IPS-15b (cell line): ENCODE measurements around the gene UBA5.
"Not testable (repeated sequence)": the region's sequence is repeated elsewhere in the genome, so short reads cannot be mapped to it uniquely, and the experiment has no call there.

Experiments
- H3K27me3 ChIP-seq: one replicate; pipeline ENCODE4 v1.6.1; 2013; ENCODE audit warnings: low read length; ENCODE audit not compliant: control insufficient read depth, insufficient read depth
- H3K36me3 ChIP-seq: one replicate; pipeline ENCODE4 v1.6.1; 2013; ENCODE audit warnings: low read length; ENCODE audit not compliant: control insufficient read depth, insufficient read depth
- H3K4me1 ChIP-seq: one replicate; pipeline ENCODE4 v1.6.1; 2013; ENCODE audit warnings: mild to moderate bottlenecking, low read length; ENCODE audit not compliant: control insufficient read depth, insufficient read depth
- H3K4me3 ChIP-seq: one replicate; pipeline ENCODE4 v1.5.1; 2013; ENCODE audit warnings: low read depth, low read length
- H3K9ac ChIP-seq: one replicate; pipeline ENCODE4 v1.6.1; 2013; ENCODE audit warnings: low read depth, mild to moderate bottlenecking, low read length
- H3K9me3 ChIP-seq: one replicate; pipeline ENCODE4 v1.6.1; 2013; ENCODE audit warnings: mild to moderate bottlenecking, low read length; ENCODE audit not compliant: control insufficient read depth, insufficient read depth

UBA5 gene

GRCh38 chr3:132660052-132660810 lies at the start of gene UBA5:
TSS of gene UBA5 (plus strand) at chr3:132660329. CDS start at chr3:132660538, 209 bp downstream.
- no peaks in the 10 kb centered on the region for H3K9me3 ChIP-seq
- peak within 1 kb of the TSS; percentile 84 for H3K9ac ChIP-seq
- peak within 1 kb of the TSS; percentile 97 for H3K4me3 ChIP-seq
- peaks cover 6% of the 10 kb centered on the region for H3K4me1 ChIP-seq
- H3K36me3 ChIP-seq: no peaks in the 10 kb centered on the region
- H3K27me3 ChIP-seq: no peaks in the 10 kb centered on the region

GRCh38 chr3:132615301-132615700 lies 44.8 kb upstream of the UBA5 start:
- not testable (repeated sequence) for H3K9ac ChIP-seq, H3K36me3 ChIP-seq, H3K4me3 ChIP-seq, H3K9me3 ChIP-seq, H3K27me3 ChIP-seq, H3K4me1 ChIP-seq

GRCh38 chr3:132615881-132616280 lies 44.2 kb upstream of the UBA5 start:
- Histone ChIP-seq H3K9me3 (no peaks in the 10 kb centered on the region), H3K4me1 (no peaks in the 10 kb centered on the region), H3K9ac (no peak overlapping the region), H3K4me3 (no peak overlapping the region), H3K36me3 (no peaks in the 10 kb centered on the region), H3K27me3 (no peaks in the 10 kb centered on the region)

- H3K9me3 ChIP-seq: no peaks in the 10 kb centered on the region
- no peak overlapping the region for H3K4me3 ChIP-seq
- H3K4me1 ChIP-seq: no peaks in the 10 kb centered on the region
- no peaks in the 10 kb centered on the region for H3K27me3 ChIP-seq
- no peak overlapping the region for H3K9ac ChIP-seq
- H3K36me3 ChIP-seq: no peaks in the 10 kb centered on the region
Measured at GRCh38 chr3:132616780-132617179, 43.3 kb upstream of the UBA5 start.

GRCh38 chr3:132622148-132622547 lies 38.0 kb upstream of the UBA5 start:
- peaks cover 3% of the 10 kb centered on the region for H3K4me1 ChIP-seq
- H3K36me3 ChIP-seq: peaks cover 2% of the 10 kb centered on the region

GRCh38 chr3:132622761-132623160 lies 37.4 kb upstream of the UBA5 start:
- Histone ChIP-seq H3K4me1 (peaks cover 4% of the 10 kb centered on the region), H3K27me3 (no peaks in the 10 kb centered on the region), H3K9ac (no peak overlapping the region), H3K9me3 (no peaks in the 10 kb centered on the region), H3K4me3 (no peak overlapping the region), H3K36me3 (peaks cover 5% of the 10 kb centered on the region)

More at GRCh38 chr3:132622148-132622547, 38.0 kb upstream of the UBA5 start:
- Histone ChIP-seq H3K27me3 (no peaks in the 10 kb centered on the region), H3K9me3 (no peaks in the 10 kb centered on the region), H3K4me3 (no peak overlapping the region), H3K9ac (no peak overlapping the region)

DNA sequence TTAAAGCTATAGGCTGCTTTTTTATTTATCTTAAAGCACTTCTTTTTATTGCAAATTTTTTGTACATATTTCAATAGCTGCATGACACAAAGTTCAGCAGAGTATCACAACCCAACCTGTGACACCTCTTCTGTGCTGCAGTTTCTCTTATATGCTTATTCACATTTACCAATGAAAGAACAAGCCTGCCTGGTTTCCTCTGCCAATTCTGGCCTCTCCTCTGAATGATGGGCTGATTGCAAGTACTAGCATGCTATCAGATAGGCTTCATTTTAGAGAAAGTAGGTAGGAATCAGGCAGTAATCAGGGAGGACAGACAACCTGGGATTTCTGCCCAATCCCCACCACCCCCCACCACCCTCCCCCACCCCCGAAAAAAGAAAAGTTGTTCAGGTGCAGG lies 36.5 kb upstream of the UBA5 start:
- Histone ChIP-seq H3K36me3 (peaks cover 5% of the 10 kb centered on the region), H3K4me3 (no peak overlapping the region), H3K9me3 (no peaks in the 10 kb centered on the region), H3K4me1 (peaks cover 4% of the 10 kb centered on the region), H3K9ac (no peak overlapping the region), H3K27me3 (no peaks in the 10 kb centered on the region)

GRCh38 chr3:132624790-132625189 lies 35.3 kb upstream of the UBA5 start:
- Histone ChIP-seq H3K9ac (no peak overlapping the region), H3K4me1 (peaks cover 4% of the 10 kb centered on the region), H3K9me3 (no peaks in the 10 kb centered on the region), H3K36me3 (peaks cover 5% of the 10 kb centered on the region), H3K27me3 (no peaks in the 10 kb centered on the region), H3K4me3 (no peak overlapping the region)

DNA sequence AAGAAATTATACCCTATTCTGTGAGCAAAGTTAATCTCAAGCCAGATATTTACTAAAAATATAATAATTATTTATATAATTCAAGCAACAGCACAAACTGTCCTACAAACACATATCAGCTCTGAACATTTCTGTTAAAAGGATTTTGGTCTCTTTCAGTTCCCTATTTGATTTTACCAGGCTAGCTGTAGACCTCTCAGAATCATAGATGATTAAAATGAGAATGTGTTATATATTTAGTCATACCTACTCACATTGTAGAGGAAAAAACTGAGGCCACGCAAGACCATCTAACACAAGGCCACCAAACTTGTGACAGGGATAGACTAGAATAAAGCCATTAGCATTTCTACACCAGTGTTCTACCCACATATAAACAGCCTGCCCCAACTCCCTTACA lies 34.5 kb upstream of the UBA5 start:
- peaks cover 5% of the 10 kb centered on the region for H3K36me3 ChIP-seq
- no peaks in the 10 kb centered on the region for H3K27me3 ChIP-seq
- H3K4me3 ChIP-seq: no peak overlapping the region
- peaks cover 4% of the 10 kb centered on the region for H3K4me1 ChIP-seq
- no peak overlapping the region for H3K9ac ChIP-seq
- H3K9me3 ChIP-seq: no peaks in the 10 kb centered on the region

DNA sequence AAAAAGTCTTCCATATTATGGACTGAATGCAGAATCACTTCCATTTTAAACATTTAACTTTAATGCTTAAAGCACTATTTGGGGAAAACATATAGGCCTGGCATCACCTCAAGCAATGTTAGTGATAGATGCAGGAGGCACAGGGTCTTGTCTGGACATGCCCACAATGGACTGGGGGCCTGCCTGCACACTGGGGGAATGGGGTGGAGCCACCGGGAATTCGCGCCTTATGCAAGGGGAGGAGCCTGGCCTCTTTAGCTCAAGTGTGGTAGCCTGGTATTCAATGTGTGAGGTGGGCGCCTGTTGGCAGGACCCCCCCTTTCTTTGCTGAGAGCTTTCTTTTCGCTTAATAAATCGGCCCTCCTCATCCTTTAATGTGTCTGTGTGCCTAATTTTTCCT lies 33.2 kb upstream of the UBA5 start:
- Histone ChIP-seq H3K9ac (no peak overlapping the region), H3K4me1 (peaks cover 4% of the 10 kb centered on the region), H3K27me3 (no peaks in the 10 kb centered on the region), H3K9me3 (no peaks in the 10 kb centered on the region), H3K4me3 (no peak overlapping the region), H3K36me3 (peaks cover 5% of the 10 kb centered on the region)

DNA sequence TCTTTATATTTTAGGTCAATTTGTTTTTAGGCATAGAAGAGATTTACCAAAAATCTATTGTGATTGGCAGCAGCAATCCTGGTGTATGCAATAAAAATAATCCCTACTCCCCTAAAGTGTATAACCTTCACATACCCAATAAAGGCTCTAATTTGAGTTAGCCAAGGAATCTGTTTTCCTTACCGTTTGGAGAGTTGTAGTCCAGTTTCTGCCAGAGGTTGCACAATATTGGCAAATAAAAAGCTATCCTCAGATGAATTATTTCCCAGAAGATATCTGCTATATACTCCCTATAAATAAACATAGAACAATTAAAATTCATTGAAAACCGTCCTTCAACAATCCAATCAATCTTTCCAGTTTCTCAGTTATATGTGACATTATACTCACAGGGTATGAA lies 32.0 kb upstream of the UBA5 start:
- Histone ChIP-seq H3K4me3 (no peak overlapping the region), H3K36me3 (peaks cover 5% of the 10 kb centered on the region), H3K27me3 (no peaks in the 10 kb centered on the region), H3K4me1 (peaks cover 4% of the 10 kb centered on the region), H3K9ac (no peak overlapping the region), H3K9me3 (no peaks in the 10 kb centered on the region)

DNA sequence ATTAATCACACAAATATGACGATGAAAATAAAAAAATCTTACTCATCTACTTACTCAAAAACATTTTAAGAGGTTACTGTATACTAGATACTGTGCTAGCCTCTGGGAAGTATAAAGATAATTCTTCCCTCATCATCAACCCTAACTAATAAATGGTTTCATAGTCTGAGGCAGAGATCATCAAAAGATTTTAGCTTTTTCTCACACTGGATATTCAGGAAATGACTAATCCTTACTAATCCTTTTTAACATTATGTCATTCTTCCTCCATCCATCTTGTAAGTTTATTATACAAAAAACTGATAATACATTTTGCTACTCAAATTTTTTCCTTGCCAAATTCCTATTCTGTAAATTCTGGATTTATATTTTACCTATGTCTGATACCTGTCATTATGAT lies 30.2 kb upstream of the UBA5 start:
- no peaks in the 10 kb centered on the region for H3K9me3 ChIP-seq
- H3K27me3 ChIP-seq: no peaks in the 10 kb centered on the region
- peaks cover 5% of the 10 kb centered on the region for H3K36me3 ChIP-seq
- peaks cover 4% of the 10 kb centered on the region for H3K4me1 ChIP-seq
- no peak overlapping the region for H3K9ac ChIP-seq
- H3K4me3 ChIP-seq: no peak overlapping the region
